ENCODE measurements around the gene ACSM6. TPM values are rescaled to one million over a fixed set of nuclear protein-coding genes. Genes with fewer than 3 reads are reported as not detected.
A peak's percentile ranks its signal among the peaks of the same experiment; 100 is the strongest.
"Not testable (repeated sequence)": the region's sequence is repeated elsewhere in the genome, so short reads cannot be mapped to it uniquely, and the experiment has no call there.

The ACSM6 gene
- total RNA-seq, 1 donor from 2014 or later, result not detected

DNA sequence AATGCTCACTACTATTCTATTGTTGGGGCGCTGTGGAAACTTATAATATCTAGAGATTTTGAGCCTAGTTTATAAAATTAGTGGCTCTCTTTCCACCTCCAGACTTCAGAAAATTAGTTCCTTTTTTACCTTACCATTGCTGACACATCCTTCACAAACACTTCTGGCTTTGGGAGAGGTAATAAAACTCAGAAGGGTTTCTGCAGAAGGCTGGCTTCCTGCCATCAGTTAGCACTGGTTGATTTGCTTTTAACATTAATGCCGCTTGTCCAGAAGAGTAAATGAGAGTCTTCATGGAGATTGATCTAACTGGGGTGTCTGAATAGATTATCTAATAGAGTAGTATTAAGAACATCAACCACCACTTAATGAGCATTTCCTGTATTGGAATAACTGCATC, 20.3 kb downstream of the ACSM6 start:
- no peak for DNase-seq (ENCODE audit: low read depth)
- TF ChIP-seq, protein P1, sequence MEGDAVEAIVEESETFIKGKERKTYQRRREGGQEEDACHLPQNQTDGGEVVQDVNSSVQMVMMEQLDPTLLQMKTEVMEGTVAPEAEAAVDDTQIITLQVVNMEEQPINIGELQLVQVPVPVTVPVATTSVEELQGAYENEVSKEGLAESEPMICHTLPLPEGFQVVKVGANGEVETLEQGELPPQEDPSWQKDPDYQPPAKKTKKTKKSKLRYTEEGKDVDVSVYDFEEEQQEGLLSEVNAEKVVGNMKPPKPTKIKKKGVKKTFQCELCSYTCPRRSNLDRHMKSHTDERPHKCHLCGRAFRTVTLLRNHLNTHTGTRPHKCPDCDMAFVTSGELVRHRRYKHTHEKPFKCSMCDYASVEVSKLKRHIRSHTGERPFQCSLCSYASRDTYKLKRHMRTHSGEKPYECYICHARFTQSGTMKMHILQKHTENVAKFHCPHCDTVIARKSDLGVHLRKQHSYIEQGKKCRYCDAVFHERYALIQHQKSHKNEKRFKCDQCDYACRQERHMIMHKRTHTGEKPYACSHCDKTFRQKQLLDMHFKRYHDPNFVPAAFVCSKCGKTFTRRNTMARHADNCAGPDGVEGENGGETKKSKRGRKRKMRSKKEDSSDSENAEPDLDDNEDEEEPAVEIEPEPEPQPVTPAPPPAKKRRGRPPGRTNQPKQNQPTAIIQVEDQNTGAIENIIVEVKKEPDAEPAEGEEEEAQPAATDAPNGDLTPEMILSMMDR (conservative IDR thresholded peaks at IDR 0.05; ENCODE audit: low read depth, low read length), result no peak
- no peak overlapping the region for H3K4me3 ChIP-seq (ENCODE audit: low read depth, low read length)

- TF ChIP-seq, protein P1 (conservative IDR thresholded peaks at IDR 0.05; ENCODE audit: low read depth, low read length), result no peak
- no peak for DNase-seq (ENCODE audit: low read depth)
- no peak overlapping the region for H3K4me3 ChIP-seq (ENCODE audit: low read depth, low read length)
These were observed 20.8 kb downstream of the ACSM6 start for GRCh38 chr10:95214793-95215192.

DNA sequence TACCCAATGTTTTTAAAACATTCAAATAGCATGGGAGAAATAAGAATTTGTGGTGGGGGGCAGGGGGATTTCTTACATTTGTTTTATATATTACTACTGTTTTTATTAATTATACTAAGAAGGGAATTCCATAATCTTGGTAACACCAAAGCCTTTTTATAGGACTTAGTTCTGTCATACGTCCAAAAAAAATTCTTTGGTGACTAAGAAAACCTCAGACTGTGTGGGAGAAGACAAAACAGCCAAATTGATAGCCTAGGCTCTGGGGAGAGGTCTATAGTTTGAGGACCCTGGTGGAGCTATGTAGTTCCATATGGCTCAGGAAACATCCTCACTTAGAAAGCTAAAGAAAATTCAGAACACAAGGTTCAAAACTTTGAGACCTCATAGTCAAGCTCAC, 23.4 kb downstream of the ACSM6 start:
- DNase-seq (ENCODE audit: low read depth), result no peak
- H3K4me3 ChIP-seq (ENCODE audit: low read depth, low read length), result no peak overlapping the region
- TF ChIP-seq, protein P1 (conservative IDR thresholded peaks at IDR 0.05; ENCODE audit: low read depth, low read length), result no peak

GRCh38 chr10:95220539-95220938, 26.5 kb downstream of the ACSM6 start:
- H3K4me3 ChIP-seq (ENCODE audit: low read depth, low read length), result no peak overlapping the region
- TF ChIP-seq, protein P1 (conservative IDR thresholded peaks at IDR 0.05; ENCODE audit: low read depth, low read length), result no peak
- DNase-seq (ENCODE audit: low read depth), result no peak

DNA sequence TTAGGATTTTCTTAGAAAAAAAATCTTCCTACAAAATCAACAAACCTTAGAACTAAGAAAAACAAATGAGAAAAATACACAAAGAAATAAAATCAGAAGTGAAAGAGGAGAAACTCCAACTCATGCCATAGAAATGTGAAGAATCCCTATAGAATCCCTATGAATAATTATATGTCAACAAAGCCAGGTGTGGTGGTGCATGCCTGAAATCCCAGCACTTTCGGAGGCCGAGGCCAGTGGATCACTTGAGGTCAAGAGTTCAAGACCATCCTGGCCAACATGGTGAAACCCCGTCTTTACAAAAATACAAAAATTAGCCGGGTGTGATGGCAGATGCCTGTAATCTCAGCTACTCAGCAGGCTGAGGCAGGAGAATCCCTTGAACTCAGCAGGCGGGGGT, 27.1 kb downstream of the ACSM6 start:
- TF ChIP-seq, protein P1 (conservative IDR thresholded peaks at IDR 0.05; ENCODE audit: low read depth, low read length), result no peak
- DNase-seq (ENCODE audit: low read depth), result no peak
- H3K4me3 ChIP-seq (ENCODE audit: low read depth, low read length), result no peak overlapping the region

- TF ChIP-seq, protein P1 (conservative IDR thresholded peaks at IDR 0.05; ENCODE audit: low read depth, low read length), result peak; percentile 9
- H3K4me3 ChIP-seq (ENCODE audit: low read depth, low read length), result no peak overlapping the region
- DNase-seq (ENCODE audit: low read depth), result no peak
These were observed 31.1 kb downstream of the ACSM6 start for GRCh38 chr10:95225136-95225535.

- not testable (repeated sequence) for H3K4me3 ChIP-seq (ENCODE audit: low read depth, low read length); DNase-seq (ENCODE audit: low read depth)
These were observed 35.1 kb downstream of the ACSM6 start for GRCh38 chr10:95228934-95229723.

Measured in epithelial cell of proximal tubule (primary cell).